CD4-positive, alpha-beta T cell treated with Interleukin-17A for 4 hours (primary cell): ENCODE results near the gene TXLNA.

Source experiments
- DNase-seq: peaks from one replicate; pipeline ENCODE4 v3.0.0-alpha.2; 2020; ENCODE audit warnings: mixed read lengths

TXLNA gene

GRCh38 chr1:32215629-32216480, 36.4 kb downstream of the TXLNA start:
- DNase-seq, result peak; percentile 74

GRCh38 chr1:32216566-32216965, 37.1 kb downstream of the TXLNA start:
- DNase-seq, result no peak

GRCh38 chr1:32219022-32219421, 39.5 kb downstream of the TXLNA start:
- no peak for DNase-seq

- DNase-seq, result no peak
Measured at GRCh38 chr1:32220746-32221580, 41.5 kb downstream of the TXLNA start.

GRCh38 chr1:32221581-32221979, 42.1 kb downstream of the TXLNA start:
- no peak for DNase-seq

- peak; percentile 92 for DNase-seq
Measured at GRCh38 chr1:32221980-32222755, 42.7 kb downstream of the TXLNA start, which contains the start of the genes EIF3I and TMEM234. Gene EIF3I (plus strand): TSS chr1:32222407. CDS start chr1:32222442, 35 bp downstream. Gene TMEM234 (minus strand): TSS chr1:32222353. CDS start chr1:32222322, 31 bp downstream.

- no peak for DNase-seq
Measured at GRCh38 chr1:32223683-32224082, 44.2 kb downstream of the TXLNA start.

GRCh38 chr1:32224285-32224684, 44.8 kb downstream of the TXLNA start:
- DNase-seq, result no peak

GRCh38 chr1:32228771-32229170, 49.3 kb downstream of the TXLNA start:
- DNase-seq, result no peak

GRCh38 chr1:32231843-32232432, 52.5 kb downstream of the TXLNA start:
- no peak for DNase-seq

- DNase-seq, result no peak
Measured at GRCh38 chr1:32232558-32233304, 53.3 kb downstream of the TXLNA start.

- no peak for DNase-seq
Measured at GRCh38 chr1:32234792-32235191, 55.3 kb downstream of the TXLNA start.

GRCh38 chr1:32239337-32239736, 59.9 kb downstream of the TXLNA start:
- no peak for DNase-seq

GRCh38 chr1:32239790-32240139, 60.3 kb downstream of the TXLNA start:
- DNase-seq, result no peak

GRCh38 chr1:32240140-32240951, 60.9 kb downstream of the TXLNA start:
- DNase-seq, result peak; percentile 81

- DNase-seq, result peak; percentile 64
Measured at GRCh38 chr1:32241001-32241763, 61.7 kb downstream of the TXLNA start.

GRCh38 chr1:32242341-32242851, 62.9 kb downstream of the TXLNA start:
- DNase-seq, result no peak

GRCh38 chr1:32246888-32247273, 67.4 kb downstream of the TXLNA start, which contains the start of gene FAM167B:
Gene FAM167B (plus strand): TSS chr1:32247222. CDS start chr1:32247422, 200 bp downstream.
- no peak for DNase-seq

GRCh38 chr1:32247452-32247851, 68.0 kb downstream of the TXLNA start:
- no peak for DNase-seq
